ENCODE measurements around the gene DAZL. TPM values are rescaled to one million over a fixed set of nuclear protein-coding genes. Genes with fewer than 3 reads are reported as not detected.

DAZL gene
- total RNA-seq, 1 experiment from 2014 or later: not detected

DNA sequence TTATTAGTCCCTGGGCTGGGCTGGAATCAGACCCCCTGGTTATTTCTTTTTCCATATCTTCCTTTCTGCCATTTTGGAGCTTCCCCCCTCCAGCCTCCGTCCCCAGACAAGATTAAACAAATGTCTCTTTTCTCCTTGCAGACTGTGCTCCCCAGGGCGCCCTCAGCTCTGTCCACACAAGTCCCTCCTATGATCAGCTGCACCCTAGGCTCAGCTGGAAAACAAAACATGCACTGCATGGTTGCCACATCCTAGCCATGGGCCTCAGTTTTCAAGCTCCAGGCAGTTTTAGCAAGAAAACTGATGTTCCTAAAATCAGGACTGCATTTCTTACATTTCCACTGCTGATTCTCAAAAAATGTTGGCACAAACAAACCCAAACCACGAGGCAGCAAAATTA is 68.2 kb downstream of the DAZL start:
- ChIA-PET POLR2A (no interaction called here), CTCF (interaction anchor here (0.6 kb wide), 1 partner anchor 117 kb away, joined by 3 read pairs; no protein-coding TSS in a partner anchor)
- no peaks in the 10 kb centered on the region for H3K36me3 ChIP-seq (ENCODE audit: control insufficient read depth, insufficient read depth, low read length)
- H3K9me3 ChIP-seq (ENCODE audit: control insufficient read depth, insufficient read depth, low read depth, low read length): no peaks in the 10 kb centered on the region
- ATAC-seq (no peak), DNase-seq (ENCODE audit: low read depth, low spot score) (no peak)
- no peak for TF ChIP-seq POLR2AphosphoS5 (IDR thresholded peaks at IDR 0.05; ENCODE audit: low read depth, low read length)
- intact Hi-C loops (cut with micrococcal nuclease; ENCODE audit: unreplicated experiment) (no loop called here), in situ Hi-C loops (cut with HindIII; ENCODE audit: low pct_unique_long_range_greater_than_20kb, low sequenced_read_pairs) (no loop called here)
- H3K27ac ChIP-seq (ENCODE audit: low read length): no peak overlapping the region
- no TSS peak for BruUV-seq (replicated peaks)
- no peaks in the 10 kb centered on the region for H3K4me1 ChIP-seq (ENCODE audit: control insufficient read depth, insufficient read depth, low read length)
- no peak overlapping the region for H3K4me3 ChIP-seq (ENCODE audit: low read depth in 2 of 2, low read length in 2 of 2)
- peaks cover 8% of the 10 kb centered on the region for H3K27me3 ChIP-seq (ENCODE audit: control insufficient read depth, insufficient read depth, low read length)

Other genes with a start within 250 kb of the DAZL start
- gene RFTN1, start 91.7 kb downstream of the DAZL start, total RNA-seq (2021; ENCODE audit: unreplicated experiment): 0.90 TPM

All from Panc1 (cell line).